AG09309 (cell line): ENCODE data around the gene BTBD16.

Experiments
- DNase-seq: peaks from one replicate; pipeline ENCODE4 v3.0.0-alpha.2; 2010; ENCODE audit warnings: low read depth
- H3K4me3 ChIP-seq: 2 replicates; pipeline ENCODE4 v1.5.1; 2011; ENCODE audit warnings: mild to moderate bottlenecking, low read depth, low read length, moderate library complexity; ENCODE audit not compliant: control insufficient read depth
- CTCF ChIP-seq: IDR thresholded peaks from 2 replicates; pipeline ENCODE4 v1.5.1; 2011; ENCODE audit warnings: mild to moderate bottlenecking, low read depth, low read length, inconsistent platforms; ENCODE audit not compliant: insufficient read depth, control insufficient read depth; ENCODE audit errors: missing control alignments

Gene BTBD16

GRCh38 chr10:122290833-122291532 is 19.9 kb downstream of the BTBD16 start:
- TF ChIP-seq CTCF = no peak
- H3K4me3 ChIP-seq = no peak overlapping the region
- no peak for DNase-seq

GRCh38 chr10:122291739-122292138 is 20.6 kb downstream of the BTBD16 start:
- TF ChIP-seq CTCF = no peak

GRCh38 chr10:122292376-122292775 is 21.3 kb downstream of the BTBD16 start:
- no peak for DNase-seq
- no peak for TF ChIP-seq CTCF
- no peak overlapping the region for H3K4me3 ChIP-seq

More at GRCh38 chr10:122291739-122292138, 20.6 kb downstream of the BTBD16 start:
- DNase-seq = no peak
- no peak overlapping the region for H3K4me3 ChIP-seq

- no peak overlapping the region for H3K4me3 ChIP-seq
- no peak for TF ChIP-seq CTCF
- DNase-seq = no peak
These were observed 22.3 kb downstream of the BTBD16 start for GRCh38 chr10:122293156-122293960.

- DNase-seq = no peak
- no peak overlapping the region for H3K4me3 ChIP-seq
- no peak for TF ChIP-seq CTCF
These were observed 22.9 kb downstream of the BTBD16 start for GRCh38 chr10:122293961-122294380.

- no peak for DNase-seq
- TF ChIP-seq CTCF = no peak
- no peak overlapping the region for H3K4me3 ChIP-seq
These were observed 23.7 kb downstream of the BTBD16 start for GRCh38 chr10:122294511-122295450.
